WI38 (cell line): Measurements from ENCODE around the gene ITPA.

Experiments
- H3K4me3 ChIP-seq: 2 replicates; pipeline ENCODE4 v1.5.1; 2011; ENCODE audit warnings: low read depth, mild to moderate bottlenecking, control low read depth, low read length
- CTCF ChIP-seq: IDR thresholded peaks from 2 replicates; pipeline ENCODE4 v1.5.1; 2012; ENCODE audit warnings: low read depth, mild to moderate bottlenecking, control low read depth, low read length

ITPA gene

GRCh38 chr20:3251806-3252205 lies 42.5 kb downstream of the ITPA start:
- H3K4me3 ChIP-seq = no peak overlapping the region
- TF ChIP-seq CTCF = no peak

GRCh38 chr20:3255728-3256127 lies 46.4 kb downstream of the ITPA start:
- TF ChIP-seq CTCF = no peak
- no peak overlapping the region for H3K4me3 ChIP-seq

- TF ChIP-seq CTCF = no peak
- H3K4me3 ChIP-seq = no peak overlapping the region
These were observed 49.1 kb downstream of the ITPA start for GRCh38 chr20:3258429-3258828.

- no peak for TF ChIP-seq CTCF
- no peak overlapping the region for H3K4me3 ChIP-seq
These were observed 53.3 kb downstream of the ITPA start for GRCh38 chr20:3262566-3262965.

- TF ChIP-seq CTCF = no peak
These were observed 60.8 kb downstream of the ITPA start for GRCh38 chr20:3270051-3270450.

GRCh38 chr20:3273371-3273770 lies 64.1 kb downstream of the ITPA start:
- no peak overlapping the region for H3K4me3 ChIP-seq
- TF ChIP-seq CTCF = no peak

More at GRCh38 chr20:3270051-3270450, 60.8 kb downstream of the ITPA start:
- H3K4me3 ChIP-seq = no peak overlapping the region
